ENCODE measurements around the gene ADCY10.

The ADCY10 gene

DNA sequence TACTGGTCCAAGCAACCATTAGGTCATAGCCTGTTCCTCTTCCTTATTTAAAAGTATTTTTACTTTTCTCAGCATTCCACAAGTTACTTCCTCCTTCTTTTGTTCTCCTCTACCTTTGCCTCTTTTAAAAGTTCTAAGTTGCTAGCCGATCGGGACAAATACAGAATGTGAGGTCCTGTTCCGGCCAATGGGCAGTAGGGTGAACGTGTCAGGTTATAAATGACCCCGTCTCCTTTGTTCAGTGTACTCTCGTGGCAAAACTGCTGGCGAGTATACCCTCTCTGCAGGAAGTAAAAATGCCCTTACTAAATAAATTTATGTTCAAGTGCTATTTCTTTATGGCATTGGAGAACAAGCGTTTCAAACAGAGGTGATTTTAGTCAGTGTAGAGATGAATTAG is 2.5 kb downstream of the ADCY10 start:
- no peak overlapping the region for H4K91ac ChIP-seq (ENCODE audit: low read depth, low read length)
- no peak overlapping the region for H4K8ac ChIP-seq (ENCODE audit: low read depth, low read length)
- no peak overlapping the region for H2AFZ ChIP-seq (ENCODE audit: insufficient read depth, low read length, poor library complexity)
- no peak for DNase-seq
- H4K12ac ChIP-seq (ENCODE audit: low read depth, low read length), result no peak overlapping the region
- no peak overlapping the region for H2BK5ac ChIP-seq (ENCODE audit: low read depth, low read length, poor library complexity)
- H3K4me3 ChIP-seq (ENCODE audit: low read depth, low read length), result no peak overlapping the region
- H3K23ac ChIP-seq (ENCODE audit: low read length), result no peak overlapping the region
- no peak overlapping the region for H2BK12ac ChIP-seq (ENCODE audit: low read length)
- no peak overlapping the region for H2AK5ac ChIP-seq (ENCODE audit: low read length)
- peaks cover 2% of the 10 kb centered on the region in 2 experiments for H3K36me3 ChIP-seq (ENCODE audit: control insufficient read depth in 1 of 2, insufficient read depth in 2 of 2, low read length in 2 of 2)
- H3K14ac ChIP-seq (ENCODE audit: low read length), result no peak overlapping the region
- H3K9me3 ChIP-seq (ENCODE audit: insufficient read depth, low read depth, low read length), result peaks cover 2% of the 10 kb centered on the region
- no peaks in the 10 kb centered on the region for H3K27me3 ChIP-seq (ENCODE audit: insufficient read depth, low read length)
- peaks cover 3% of the 10 kb centered on the region for H3K79me2 ChIP-seq (ENCODE audit: control insufficient read depth, insufficient read depth, low read length, poor library complexity)
- no peak overlapping the region for H3K9ac ChIP-seq (ENCODE audit: low read length)
- no peak overlapping the region for H3K4me2 ChIP-seq (ENCODE audit: low read length)
- H3K4me1 ChIP-seq (ENCODE audit: control insufficient read depth in 1 of 2, insufficient read depth in 2 of 2, low read length in 2 of 2), result peaks cover 3 to 6% of the 10 kb centered on the region in 2 experiments
- WGBS (ENCODE audit: extremely low coverage, insufficient coverage, insufficient read length), result no CpG with 5 or more reads among the region's 8 CpGs
- no peak overlapping the region for H3K27ac ChIP-seq (ENCODE audit: low read depth, low read length)
- no peak overlapping the region for H2BK120ac ChIP-seq (ENCODE audit: insufficient read depth, low read length, poor library complexity)
- no peaks in the 10 kb centered on the region for H3K79me1 ChIP-seq (ENCODE audit: low read length)
- no peak overlapping the region for H3K4ac ChIP-seq (ENCODE audit: low read depth, low read length)
- no peak overlapping the region for H3K18ac ChIP-seq (ENCODE audit: low read length)

DNA sequence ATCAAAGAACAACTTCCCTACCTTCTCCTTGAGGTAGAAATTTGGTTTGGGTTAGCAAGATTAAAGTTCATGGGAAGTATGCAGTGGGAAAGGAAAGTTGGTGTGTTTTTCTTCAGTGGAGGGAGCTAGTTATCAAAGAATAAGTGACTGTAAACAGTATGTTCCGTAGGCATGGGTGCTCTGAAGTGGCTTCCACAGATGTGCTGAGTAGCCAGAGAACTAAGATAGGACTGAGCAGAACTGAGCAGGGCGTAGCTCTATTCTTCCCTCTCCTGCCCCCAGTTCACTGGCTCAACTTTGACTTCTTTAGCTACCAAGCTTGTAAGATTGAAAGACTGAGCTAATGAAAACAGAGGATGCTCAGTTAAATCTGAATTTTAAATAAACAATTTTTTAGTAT is 3.4 kb downstream of the ADCY10 start:
- WGBS (ENCODE audit: extremely low coverage, insufficient coverage, insufficient read length), result no CpG with 5 or more reads among the region's 2 CpGs
- Histone ChIP-seq H3K9me3 (ENCODE audit: insufficient read depth, low read depth, low read length) (peaks cover 2% of the 10 kb centered on the region), H2BK5ac (ENCODE audit: low read depth, low read length, poor library complexity) (no peak overlapping the region), H3K14ac (ENCODE audit: low read length) (no peak overlapping the region), H3K36me3 (ENCODE audit: control insufficient read depth in 1 of 2, insufficient read depth in 2 of 2, low read length in 2 of 2) (peaks cover 1 to 2% of the 10 kb centered on the region in 2 experiments), H4K91ac (ENCODE audit: low read depth, low read length) (no peak overlapping the region), H3K79me2 (ENCODE audit: control insufficient read depth, insufficient read depth, low read length, poor library complexity) (peaks cover 3% of the 10 kb centered on the region), H3K27me3 (ENCODE audit: insufficient read depth, low read length) (no peaks in the 10 kb centered on the region), H2AK5ac (ENCODE audit: low read length) (no peak overlapping the region), H2AFZ (ENCODE audit: insufficient read depth, low read length, poor library complexity) (no peak overlapping the region), H4K12ac (ENCODE audit: low read depth, low read length) (no peak overlapping the region), H3K4me3 (ENCODE audit: low read depth, low read length) (no peak overlapping the region), H3K79me1 (ENCODE audit: low read length) (no peaks in the 10 kb centered on the region), H2BK120ac (ENCODE audit: insufficient read depth, low read length, poor library complexity) (no peak overlapping the region), H3K27ac (ENCODE audit: low read depth, low read length) (no peak overlapping the region), H3K4ac (ENCODE audit: low read depth, low read length) (peak overlapping the region; percentile 50), H3K18ac (ENCODE audit: low read length) (no peak overlapping the region), H3K9ac (ENCODE audit: low read length) (peak overlapping the region; percentile 63), H3K23ac (ENCODE audit: low read length) (no peak overlapping the region), H2BK12ac (ENCODE audit: low read length) (no peak overlapping the region), H4K8ac (ENCODE audit: low read depth, low read length) (no peak overlapping the region), H3K4me1 (ENCODE audit: control insufficient read depth in 1 of 2, insufficient read depth in 2 of 2, low read length in 2 of 2) (peaks cover 3 to 6% of the 10 kb centered on the region in 2 experiments), H3K4me2 (ENCODE audit: low read length) (no peak overlapping the region)
- no peak for DNase-seq

DNA sequence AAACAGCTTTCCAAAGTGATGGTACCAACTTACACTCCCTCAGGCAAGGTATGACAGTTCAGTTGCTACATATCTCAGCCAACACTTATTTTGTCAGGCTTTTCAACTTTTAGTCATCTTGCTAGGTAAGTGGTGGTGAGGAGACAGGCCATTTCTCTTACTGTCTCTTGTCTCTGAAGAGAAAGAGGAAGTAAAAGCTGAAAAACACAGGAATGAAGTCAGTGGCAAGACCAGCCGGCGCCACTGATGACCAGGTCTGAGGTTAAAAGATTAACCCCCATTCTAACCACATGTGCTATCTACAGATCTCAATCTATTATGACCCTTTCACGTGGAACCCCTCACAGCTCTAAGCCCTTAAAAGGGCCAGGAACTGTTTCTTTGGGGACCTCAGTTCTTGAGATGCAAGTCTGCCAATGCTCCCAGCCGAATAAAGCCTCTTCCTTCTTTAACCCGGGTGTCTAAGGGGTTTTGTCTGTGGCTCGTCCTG is 4.2 kb downstream of the ADCY10 start:
- Histone ChIP-seq H3K79me1 (ENCODE audit: low read length) (no peaks in the 10 kb centered on the region), H3K18ac (ENCODE audit: low read length) (no peak overlapping the region), H3K23ac (ENCODE audit: low read length) (no peak overlapping the region), H3K36me3 (ENCODE audit: control insufficient read depth in 1 of 2, insufficient read depth in 2 of 2, low read length in 2 of 2) (peaks cover 0 to 2% of the 10 kb centered on the region in 2 experiments), H2BK5ac (ENCODE audit: low read depth, low read length, poor library complexity) (no peak overlapping the region), H3K4ac (ENCODE audit: low read depth, low read length) (no peak overlapping the region), H2AK5ac (ENCODE audit: low read length) (no peak overlapping the region), H2BK12ac (ENCODE audit: low read length) (no peak overlapping the region), H3K27ac (ENCODE audit: low read depth, low read length) (no peak overlapping the region), H3K9ac (ENCODE audit: low read length) (no peak overlapping the region), H3K4me3 (ENCODE audit: low read depth, low read length) (no peak overlapping the region), H4K12ac (ENCODE audit: low read depth, low read length) (no peak overlapping the region), H3K4me2 (ENCODE audit: low read length) (no peak overlapping the region), H3K27me3 (ENCODE audit: insufficient read depth, low read length) (no peaks in the 10 kb centered on the region), H3K79me2 (ENCODE audit: control insufficient read depth, insufficient read depth, low read length, poor library complexity) (peaks cover 3% of the 10 kb centered on the region), H2BK120ac (ENCODE audit: insufficient read depth, low read length, poor library complexity) (no peak overlapping the region), H3K4me1 (ENCODE audit: control insufficient read depth in 1 of 2, insufficient read depth in 2 of 2, low read length in 2 of 2) (peaks cover 6 to 8% of the 10 kb centered on the region in 2 experiments), H3K9me3 (ENCODE audit: insufficient read depth, low read depth, low read length) (peaks cover 2% of the 10 kb centered on the region), H3K14ac (ENCODE audit: low read length) (no peak overlapping the region), H4K91ac (ENCODE audit: low read depth, low read length) (no peak overlapping the region), H2AFZ (ENCODE audit: insufficient read depth, low read length, poor library complexity) (no peak overlapping the region), H4K8ac (ENCODE audit: low read depth, low read length) (no peak overlapping the region)
- WGBS (ENCODE audit: extremely low coverage, insufficient coverage, insufficient read length), result no CpG with 5 or more reads among the region's 6 CpGs
- peak; percentile 67 to 84 for DNase-seq

DNA sequence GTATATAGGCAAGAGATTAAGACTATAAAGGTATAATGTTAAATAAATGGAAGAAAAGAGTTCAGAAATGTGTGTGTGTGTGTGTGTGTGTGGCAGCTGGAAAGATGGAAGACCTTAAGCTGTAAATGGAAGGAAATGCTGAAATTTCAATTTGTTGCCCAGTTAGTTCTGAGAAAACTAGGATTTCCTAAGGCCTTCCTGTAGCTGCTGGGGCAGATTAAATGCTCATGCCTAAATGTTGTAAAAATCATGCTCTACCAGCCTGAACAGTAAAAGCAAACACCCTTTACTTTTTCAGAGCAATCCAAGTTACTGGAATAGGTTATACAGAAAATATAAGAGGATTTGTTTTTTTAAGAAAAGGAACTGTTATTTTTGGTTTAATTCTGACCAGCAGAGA is 8.3 kb downstream of the ADCY10 start:
- Histone ChIP-seq H3K4me1 (ENCODE audit: control insufficient read depth in 1 of 2, insufficient read depth in 2 of 2, low read length in 2 of 2) (peaks cover 5 to 8% of the 10 kb centered on the region in 2 experiments), H3K9ac (ENCODE audit: low read length) (no peak overlapping the region), H3K79me1 (ENCODE audit: low read length) (no peaks in the 10 kb centered on the region), H3K9me3 (ENCODE audit: insufficient read depth, low read depth, low read length) (peaks cover 2% of the 10 kb centered on the region), H2BK5ac (ENCODE audit: low read depth, low read length, poor library complexity) (no peak overlapping the region), H4K91ac (ENCODE audit: low read depth, low read length) (no peak overlapping the region), H3K18ac (ENCODE audit: low read length) (no peak overlapping the region), H2AFZ (ENCODE audit: insufficient read depth, low read length, poor library complexity) (no peak overlapping the region), H3K4me3 (ENCODE audit: low read depth, low read length) (no peak overlapping the region), H4K12ac (ENCODE audit: low read depth, low read length) (no peak overlapping the region), H2BK12ac (ENCODE audit: low read length) (no peak overlapping the region), H3K27ac (ENCODE audit: low read depth, low read length) (no peak overlapping the region), H4K8ac (ENCODE audit: low read depth, low read length) (no peak overlapping the region), H3K4me2 (ENCODE audit: low read length) (no peak overlapping the region), H3K79me2 (ENCODE audit: control insufficient read depth, insufficient read depth, low read length, poor library complexity) (peaks cover 5% of the 10 kb centered on the region), H3K4ac (ENCODE audit: low read depth, low read length) (no peak overlapping the region), H3K27me3 (ENCODE audit: insufficient read depth, low read length) (no peaks in the 10 kb centered on the region), H2AK5ac (ENCODE audit: low read length) (no peak overlapping the region), H3K14ac (ENCODE audit: low read length) (no peak overlapping the region), H3K36me3 (ENCODE audit: control insufficient read depth in 1 of 2, insufficient read depth in 2 of 2, low read length in 2 of 2) (peaks cover 0 to 2% of the 10 kb centered on the region in 2 experiments), H2BK120ac (ENCODE audit: insufficient read depth, low read length, poor library complexity) (no peak overlapping the region), H3K23ac (ENCODE audit: low read length) (no peak overlapping the region)
- DNase-seq, result no peak

All from trophoblast cell (in vitro differentiated cells and primary cell).